Occipital lobe (tissue), 2 donors: ENCODE results near the gene UPF3A. TPM values are rescaled to one million over a fixed set of nuclear protein-coding genes. Genes with fewer than 3 reads are reported as not detected.
"Not testable (repeated sequence)": the region's sequence is repeated elsewhere in the genome, so short reads cannot be mapped to it uniquely, and the experiment has no call there.

Experiments
- DNase-seq: peaks from one replicate; lab custom pipeline; 2025; lab: John Stamatoyannopoulos, UW
- total RNA-seq: library from RNA; depleted of rRNA; stranded (reverse); fragments of >200 nt; gene quantifications from one replicate; pipeline ENCODE4 v1.2.3, GENCODE V29; 2014

UPF3A gene
- total RNA-seq, 1 donor from 2014 or later, result 53.0 TPM

DNA sequence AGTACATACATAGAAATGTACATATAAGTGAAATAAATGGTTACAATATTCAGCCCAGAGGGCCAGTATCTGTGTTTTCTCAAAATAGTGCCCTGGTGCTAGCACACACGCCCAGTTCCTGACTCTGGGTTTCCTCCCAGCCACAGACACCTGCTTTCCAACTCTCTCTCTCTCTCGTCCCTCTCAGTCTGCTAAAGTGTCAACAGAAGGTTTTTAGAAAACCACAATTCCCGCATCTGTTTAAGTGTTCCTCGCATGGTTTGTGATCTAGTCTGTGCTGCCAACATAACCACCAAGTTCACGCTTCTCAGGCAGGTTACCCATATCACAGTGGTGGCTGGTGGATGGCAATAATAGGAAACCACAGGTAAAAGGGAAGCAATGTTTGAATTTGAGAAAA is 17.8 kb upstream of the UPF3A start:
- no peak for DNase-seq

DNA sequence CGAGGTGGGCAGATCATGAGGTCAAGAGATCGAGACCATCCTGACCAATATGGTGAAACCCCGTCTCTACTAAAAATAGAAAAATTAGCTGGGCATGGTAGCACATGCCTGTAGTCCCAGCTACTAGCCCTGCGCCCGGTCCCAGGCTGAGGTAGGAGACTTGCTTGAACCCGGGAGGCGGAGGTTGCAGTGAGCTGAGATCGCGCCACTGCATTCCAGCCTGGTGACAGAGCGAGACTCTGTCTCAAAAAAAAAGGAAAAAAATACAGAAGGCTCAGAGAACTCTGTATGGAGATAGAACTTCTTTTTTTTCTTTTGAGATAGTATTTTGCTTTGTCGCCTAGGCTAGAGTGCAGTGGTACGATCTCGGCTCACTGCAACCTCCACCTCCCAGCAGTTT is 17.1 kb upstream of the UPF3A start:
- not testable (repeated sequence) for DNase-seq

DNA sequence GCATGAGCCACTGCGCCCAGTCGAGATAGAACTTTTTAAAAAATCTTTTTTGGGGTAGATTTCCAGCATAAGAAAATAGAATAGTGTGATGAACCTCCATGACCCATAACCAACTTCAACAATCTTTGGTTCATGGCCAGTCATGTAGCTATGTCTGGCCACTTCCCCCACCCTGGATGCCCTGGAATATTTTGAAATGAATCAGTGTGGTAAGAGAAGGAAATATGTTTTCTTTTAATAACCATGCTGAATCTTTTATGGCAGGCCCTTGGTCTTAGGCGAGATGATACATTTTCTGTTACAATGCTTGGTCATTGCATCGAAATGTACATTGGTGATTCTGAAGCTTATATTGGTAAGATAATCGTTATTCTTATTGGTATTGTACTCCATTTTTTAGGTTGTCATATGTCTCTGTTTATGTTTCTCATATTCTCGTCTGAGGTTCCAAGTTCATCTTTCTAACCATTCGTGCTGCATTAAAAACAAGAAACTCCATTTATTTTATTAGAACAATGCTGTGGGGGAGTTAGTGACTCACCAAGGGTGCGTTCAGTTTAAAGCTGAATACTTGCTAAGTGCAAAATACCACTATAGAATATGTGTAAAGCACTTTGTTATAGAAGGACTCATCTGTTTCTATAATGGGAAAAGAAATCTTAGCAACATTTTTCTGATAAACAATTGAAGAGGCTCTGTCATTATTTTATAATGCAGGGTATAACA is 16.4 kb upstream of the UPF3A start:
- no peak for DNase-seq

DNA sequence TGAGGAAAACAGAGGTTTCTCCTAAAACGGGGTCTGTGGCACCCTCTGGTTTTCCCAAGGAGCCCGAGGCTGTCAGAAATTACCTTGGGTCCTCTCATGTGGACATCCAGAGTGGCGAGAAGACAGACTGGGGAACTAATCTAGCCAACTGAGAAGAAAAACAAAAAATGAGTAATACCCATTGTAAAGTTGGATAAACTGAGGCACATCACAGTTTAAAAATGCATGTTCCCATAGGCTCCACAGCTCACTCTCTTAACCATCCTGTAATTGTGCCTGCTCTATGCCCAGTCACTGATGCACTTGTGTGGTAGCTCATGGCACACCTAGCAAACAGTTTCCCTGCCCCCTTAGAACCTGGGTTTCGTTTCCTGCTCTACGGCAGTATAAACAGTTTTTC is 15.2 kb upstream of the UPF3A start:
- no peak for DNase-seq

DNA sequence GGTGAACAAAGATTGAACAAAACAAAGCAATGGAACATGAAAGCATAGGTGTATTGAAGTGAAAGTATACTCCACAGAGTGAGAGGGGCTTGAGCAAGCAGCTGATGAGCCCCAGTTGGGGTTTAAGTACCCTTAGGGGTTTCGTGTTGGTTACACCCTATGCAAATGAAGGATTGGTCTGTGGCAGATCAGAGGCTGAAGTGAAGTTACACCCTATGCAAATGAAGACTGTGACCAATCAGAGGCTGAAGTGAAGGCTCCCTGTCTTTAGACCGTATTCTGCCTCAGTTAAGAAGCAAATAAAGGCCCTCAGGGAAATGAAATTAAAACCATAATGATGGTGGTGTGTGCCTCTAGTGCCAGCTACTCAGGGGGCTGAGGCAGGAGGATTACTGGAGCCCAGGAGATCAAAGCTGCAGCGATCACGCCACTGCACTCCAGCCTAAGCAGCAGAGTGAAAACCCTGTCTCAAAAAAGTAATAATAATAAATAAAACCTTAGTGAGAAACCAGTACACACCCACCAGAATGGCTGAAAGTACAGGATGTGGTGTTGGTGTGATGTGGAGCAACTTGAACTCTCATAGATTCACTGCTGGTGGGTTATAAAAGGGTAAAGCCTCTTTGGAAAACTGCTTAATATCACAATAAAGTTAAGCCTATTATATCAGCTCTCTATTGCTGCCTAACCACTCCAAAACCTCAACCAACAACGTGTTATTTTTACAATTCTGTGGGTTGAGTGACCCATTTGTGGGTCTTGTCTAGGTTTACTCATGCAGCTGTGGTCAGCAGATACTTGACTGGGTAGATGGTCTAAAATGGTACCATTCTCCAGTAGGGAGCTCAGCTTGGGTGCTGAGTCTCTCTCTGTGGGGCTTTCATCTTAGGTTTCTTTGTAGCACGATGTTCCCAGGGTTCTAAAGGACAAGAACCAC is 12.8 kb upstream of the UPF3A start:
- DNase-seq, result no peak

DNA sequence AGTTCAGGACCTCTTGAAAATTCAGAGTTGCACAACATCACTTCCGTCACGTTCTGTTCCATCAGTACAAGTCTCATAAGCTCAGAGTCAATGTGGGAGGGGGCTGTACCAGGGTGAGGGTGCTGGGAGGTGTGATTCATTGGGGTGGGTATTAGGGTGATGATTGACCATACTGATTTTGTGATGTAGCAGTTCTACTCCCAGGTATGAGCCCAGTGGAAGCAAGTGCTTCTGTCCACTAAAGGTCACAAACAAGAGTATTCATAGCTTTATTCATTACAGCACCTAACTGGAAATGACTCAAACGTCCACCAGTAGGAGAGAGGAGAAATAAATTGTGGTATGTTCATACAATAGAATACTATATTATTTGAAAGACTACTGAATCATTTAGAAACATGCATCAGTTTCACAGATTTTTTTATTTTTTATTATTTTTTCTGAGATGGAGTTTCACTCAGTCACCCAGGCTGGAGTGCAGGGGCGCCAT is 12.1 kb upstream of the UPF3A start:
- no peak for DNase-seq

DNA sequence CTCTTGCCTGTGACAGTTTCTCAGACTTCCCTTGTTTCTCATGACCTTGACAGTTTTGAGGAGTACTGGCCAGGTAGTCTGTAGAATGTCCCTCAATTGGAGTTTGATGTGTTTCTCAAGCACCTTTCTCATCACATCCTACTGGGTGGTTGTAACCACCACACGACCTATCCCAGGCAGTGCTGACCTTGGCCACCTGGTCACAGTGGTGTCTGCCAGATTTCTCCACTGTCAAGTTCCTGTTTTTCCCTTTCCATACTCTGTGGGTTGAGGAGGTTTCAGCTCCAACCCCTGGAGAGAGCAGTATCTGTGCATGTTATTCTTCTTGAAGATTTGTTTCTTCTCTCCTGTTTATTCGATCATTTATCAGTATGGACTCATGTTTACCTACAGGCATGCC is 8.4 kb upstream of the UPF3A start:
- DNase-seq, result no peak

DNA sequence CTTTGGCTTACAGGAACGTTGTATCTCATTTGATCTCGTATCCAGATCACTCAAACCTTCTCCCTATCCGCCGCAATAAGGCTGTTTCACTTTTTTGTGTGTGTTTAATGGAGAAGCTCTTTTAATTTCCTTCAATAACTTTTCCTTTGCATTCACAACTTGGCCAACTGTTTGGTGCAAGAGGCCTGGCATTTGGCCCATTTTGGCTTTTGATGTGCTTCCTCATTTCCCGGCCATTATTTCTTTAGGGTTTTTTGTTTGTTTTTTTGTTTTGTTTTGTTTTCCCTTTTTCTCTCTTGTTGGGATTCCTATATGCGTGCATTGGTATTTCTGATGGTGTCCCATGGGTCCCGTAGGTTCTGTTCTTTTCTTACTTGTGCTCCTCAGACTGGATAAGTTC is 6.1 kb upstream of the UPF3A start:
- no peak for DNase-seq

DNA sequence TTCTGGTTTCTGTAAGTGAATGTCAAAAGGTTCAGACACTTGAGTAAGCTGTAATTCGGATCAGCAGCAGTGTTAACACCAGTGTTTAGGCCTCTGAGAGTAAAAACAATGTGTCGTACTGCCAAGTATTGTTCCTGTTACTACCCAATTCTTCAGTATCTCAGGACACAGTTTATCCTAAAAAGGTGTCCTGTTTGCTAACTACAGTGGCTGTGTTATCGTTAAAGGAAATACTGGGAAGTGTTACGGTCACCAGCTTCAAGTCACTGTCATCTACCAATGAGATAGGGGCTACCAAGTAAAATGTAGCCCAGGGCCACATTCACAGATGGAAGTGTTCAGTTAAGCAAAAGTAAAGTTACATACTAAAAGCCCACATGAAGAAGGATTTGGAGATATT is 2.3 kb upstream of the UPF3A start:
- no peak for DNase-seq

DNA sequence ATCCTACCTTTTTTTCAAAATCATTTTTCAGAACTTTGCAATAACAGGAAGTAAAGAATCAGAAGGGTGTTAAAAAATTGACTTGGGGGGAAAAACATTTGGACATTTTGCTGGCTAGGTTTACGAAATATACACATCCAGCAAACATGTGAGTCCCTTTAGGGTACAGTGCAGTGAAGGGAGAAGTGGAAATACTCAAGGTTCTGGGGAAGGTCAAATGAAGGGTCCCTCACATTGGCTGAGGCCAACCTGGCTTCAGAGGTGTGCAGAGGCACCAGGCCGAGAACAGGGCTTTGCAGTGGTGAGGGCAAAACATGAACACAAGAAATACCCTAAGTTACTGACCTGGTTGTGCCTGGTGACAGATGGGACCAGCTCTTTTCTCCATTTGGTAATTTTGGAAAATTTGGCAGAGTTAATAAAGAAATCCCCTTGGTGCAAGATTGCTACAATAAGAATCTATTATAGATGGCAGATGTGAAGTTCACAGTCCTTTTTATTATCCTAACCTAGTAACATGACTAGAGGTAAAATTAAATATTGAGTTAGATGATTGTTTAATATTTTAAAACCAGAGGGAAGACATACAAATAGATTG is 1.5 kb upstream of the UPF3A start:
- no peak for DNase-seq

DNA sequence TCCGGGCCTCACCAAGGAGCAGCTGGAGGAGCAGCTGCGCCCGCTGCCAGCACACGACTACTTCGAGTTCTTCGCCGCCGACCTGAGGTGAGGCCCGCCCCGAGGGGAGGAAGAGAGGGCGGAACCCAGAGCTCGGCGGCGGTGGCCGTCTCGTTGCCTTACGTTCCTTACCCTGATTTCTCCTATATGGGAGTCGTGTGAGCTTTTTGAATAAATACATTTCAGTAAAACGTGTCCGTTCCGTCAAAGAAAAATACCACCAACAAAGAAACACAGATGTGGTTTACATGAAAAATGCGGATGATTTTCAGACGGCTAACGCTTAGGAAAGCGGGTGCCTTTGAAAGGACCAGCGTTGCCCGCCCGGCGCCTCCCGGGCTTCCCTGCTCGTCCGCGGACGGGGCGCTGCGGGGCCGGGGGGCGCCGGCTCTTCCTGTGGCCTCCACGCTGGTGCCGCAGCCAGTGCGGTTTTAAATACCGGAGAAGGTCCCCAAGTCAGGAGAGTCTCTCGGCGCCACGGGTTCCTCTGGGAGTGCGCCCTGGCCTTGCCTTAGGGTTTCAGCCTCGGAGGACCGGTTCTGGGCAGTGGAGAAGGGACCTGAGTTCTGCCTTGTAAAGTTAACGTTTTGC is 755 bp downstream of the UPF3A start:
- no peak for DNase-seq

DNA sequence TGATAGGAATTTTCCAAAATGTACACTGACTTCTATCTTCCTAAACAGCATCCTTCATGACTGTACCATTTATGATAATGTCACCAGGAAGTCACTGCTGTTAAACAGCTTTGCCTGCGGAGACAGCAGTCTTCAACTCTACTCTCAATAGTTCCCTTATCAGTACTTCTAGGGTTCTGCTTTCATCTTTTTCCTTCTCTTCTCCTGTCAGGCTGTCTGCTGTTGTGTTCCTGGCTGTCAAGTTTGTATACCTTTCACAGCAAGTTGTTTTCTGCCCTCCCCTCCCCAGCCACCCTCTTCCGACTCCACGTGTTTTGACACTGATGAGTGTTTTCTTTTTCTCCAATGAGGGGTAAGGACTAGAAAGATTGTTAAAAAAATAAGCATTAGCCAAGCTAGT is 2.2 kb downstream of the UPF3A start:
- no peak for DNase-seq

DNA sequence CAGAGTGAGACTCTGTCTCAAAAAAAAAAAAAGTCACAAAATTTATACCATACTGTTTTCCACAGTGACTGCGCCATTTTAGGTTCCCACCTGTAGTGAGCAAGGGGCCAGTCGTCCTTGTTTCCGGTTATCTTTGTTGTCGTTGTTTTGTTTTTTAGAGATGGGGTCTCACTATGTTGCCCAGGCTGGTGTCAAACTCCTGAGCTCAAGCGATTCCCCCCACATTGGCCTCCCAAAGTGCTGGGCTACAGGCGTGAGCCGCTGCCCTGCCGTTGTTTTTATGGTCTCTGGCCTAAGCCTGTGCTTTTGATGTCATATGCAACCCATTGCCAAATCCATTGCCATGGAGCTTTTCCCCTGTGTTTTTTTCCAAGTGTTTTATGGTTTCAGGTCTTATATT is 3.3 kb downstream of the UPF3A start:
- DNase-seq, result no peak

DNA sequence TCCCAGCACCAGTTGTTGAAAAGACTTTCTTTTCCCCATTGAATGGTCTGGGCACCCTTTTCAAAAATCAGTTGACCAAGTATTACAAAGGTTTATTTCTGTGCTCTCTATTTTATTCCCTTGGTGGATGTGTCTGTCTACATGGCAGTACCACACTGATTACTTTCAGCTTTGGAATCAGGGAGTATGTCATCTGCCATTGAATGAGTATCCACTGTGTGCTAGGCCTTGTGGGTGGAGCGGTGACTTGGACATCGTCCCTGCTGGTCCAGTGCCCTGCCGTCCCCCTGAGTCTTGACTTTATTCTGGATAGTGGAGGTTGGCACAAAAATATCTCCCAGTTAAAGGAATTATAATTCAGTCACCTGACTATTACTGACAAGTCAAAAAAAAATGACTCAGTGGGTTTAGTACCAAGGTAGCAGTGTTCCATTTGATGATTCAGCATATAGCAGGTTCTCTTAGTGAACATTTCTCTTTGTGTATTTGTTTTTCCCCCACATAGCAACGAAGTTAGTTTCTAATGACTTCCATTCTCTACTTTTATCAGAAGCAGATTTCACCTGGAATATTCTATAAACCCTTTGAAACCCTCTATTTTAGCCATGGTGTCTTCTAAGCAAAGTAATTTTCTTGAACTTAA is 3.9 kb downstream of the UPF3A start:
- no peak for DNase-seq

DNA sequence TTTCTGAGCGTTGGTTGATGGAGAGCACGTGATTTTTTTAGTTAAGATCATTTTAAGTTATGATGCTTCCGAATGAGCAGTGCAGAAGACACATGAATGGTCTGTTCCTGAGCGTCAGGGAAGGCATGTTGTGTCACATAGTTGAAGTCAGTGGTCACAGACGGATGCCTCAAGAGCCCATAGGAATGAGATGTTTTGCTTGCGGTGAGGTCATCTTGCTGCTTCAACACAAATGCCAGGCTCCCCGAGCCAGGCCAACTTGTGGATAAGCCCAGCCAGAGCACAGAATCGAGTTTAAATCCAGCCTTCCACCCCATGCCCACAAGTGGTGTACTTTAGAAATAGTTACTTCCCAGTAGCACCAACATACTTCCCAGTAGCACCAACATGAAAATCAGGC is 5.4 kb downstream of the UPF3A start:
- DNase-seq, result no peak

DNA sequence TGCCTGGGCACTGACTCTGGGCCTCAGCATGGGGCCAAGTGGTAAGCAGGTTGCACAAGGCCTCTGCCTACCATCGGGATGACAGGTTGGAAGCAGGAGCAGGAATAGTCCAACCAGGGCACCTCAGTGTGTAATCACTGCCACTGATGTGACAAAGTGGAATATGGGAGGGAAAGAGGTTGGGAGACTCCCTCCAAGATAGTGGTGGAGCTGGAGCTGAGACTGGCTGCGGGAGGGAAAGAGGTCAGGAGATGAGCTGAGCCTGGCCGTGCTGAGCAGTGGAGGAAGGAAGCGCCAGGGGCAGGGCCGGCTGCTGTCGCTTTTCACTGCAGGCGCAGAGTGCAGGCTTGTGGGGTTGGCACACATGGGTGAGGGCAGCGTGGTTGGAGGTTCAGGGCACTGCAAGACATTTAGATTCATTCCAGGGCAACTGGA is 6.8 kb downstream of the UPF3A start:
- DNase-seq, result no peak

DNA sequence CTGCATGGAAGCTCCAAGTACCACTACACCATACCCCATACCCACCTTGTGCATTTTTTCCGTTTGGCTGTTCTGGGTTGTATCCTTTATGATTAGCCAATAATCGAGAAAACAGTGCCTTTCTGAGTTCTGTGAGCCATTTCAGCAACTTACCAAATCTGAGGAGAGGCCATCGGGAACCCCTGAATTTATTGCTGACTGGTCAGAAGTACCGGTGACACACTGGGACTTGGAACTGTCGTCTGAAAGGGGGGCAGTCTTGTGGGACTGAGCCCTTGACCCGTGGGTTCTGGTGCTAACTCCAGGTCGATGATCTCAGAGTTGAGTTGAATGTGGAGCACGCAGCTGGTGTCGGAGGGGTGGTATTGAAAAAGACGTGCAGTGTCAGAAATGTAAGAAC is 15.0 kb downstream of the UPF3A start:
- DNase-seq, result no peak

DNA sequence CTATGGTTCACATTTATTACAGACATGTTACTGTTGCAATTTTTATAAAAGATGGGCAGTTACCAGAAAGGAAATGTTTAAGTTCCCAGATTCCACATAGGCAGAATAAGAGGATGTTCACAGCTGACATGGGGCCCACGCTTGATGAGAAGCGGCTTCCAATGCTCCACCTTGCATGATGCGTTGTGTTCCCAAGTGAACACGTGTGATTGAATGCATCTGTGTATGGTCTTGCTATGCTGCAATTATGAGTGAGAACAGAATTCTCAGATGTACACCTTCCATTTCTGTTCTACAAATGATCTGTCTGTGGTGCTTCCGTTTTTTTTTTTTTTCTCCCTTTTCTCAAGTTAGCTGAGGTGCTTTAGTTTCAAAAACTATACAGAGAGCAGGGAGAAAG is 15.5 kb downstream of the UPF3A start:
- DNase-seq, result no peak

DNA sequence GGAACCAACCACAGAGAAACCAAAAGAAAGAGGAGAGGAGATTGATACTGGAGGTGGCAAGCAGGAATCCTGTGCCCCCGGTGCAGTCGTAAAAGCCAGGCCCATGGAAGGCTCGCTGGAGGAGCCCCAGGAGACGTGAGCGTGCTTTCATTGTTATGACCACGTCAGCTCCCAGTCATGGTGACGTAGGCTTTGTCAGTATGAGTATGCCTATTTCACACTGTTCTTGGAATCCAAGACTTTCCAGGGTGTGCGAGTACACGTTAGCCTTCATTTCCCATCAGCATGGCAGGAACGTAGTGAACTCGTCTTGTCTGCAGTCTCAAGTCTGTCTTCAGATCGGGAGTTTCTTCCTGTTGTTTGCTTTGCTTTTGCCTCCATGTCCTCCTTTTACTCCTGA is 17.5 kb downstream of the UPF3A start:
- no peak for DNase-seq

DNA sequence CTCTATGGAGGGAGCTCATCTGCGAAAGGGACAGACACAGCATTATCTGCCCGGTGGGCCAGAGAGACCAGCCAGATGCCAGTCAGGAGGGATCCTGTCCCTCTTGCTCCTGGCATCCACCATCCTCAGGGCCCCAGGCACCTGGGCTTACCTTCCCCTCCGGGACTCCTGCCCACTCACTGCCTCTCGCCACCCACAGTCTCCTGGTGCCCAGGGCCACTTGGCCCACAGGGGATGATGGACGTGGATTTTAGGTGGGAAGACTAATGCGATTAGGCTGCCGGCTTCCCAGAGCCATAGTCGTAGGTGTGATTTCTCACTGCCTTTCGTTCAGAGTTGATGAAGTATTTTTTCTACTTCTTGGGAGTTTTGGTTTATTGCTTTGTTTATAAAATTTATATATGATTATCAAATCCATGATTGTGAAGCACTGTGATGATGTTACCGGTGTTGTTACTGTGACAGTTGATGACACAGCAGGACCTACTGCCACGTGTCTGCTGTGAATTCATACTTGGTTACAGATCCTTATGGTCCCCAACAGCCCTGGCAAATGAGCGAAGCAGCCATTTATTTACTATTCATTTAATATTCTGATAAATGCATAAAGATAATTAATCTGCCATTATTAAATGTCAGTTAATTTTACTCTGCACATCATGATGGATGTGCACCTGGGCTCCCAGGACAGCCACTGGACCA is 18.4 kb downstream of the UPF3A start:
- no peak for DNase-seq
